Motor neuron (in vitro differentiated cells): Measurements from ENCODE around the gene GUCD1. TPM values are rescaled to one million over a fixed set of nuclear protein-coding genes. Genes with fewer than 3 reads are reported as not detected.
A peak's percentile ranks its signal among the peaks of the same experiment; 100 is the strongest.

Source experiments
- ATAC-seq, 8 experiments: fragments of 200-7000 bp; cut with Tn5 transposase; replicated peaks in 6 of 8; 2 replicates each; pipeline ENCODE4 v1.8.0; 2021; ENCODE audit warnings: mild to moderate bottlenecking in 8 of 8, moderate library complexity in 8 of 8
- H3K27ac ChIP-seq, 2 donors: fragments of 250-450 bp; sonication (Bioruptor Pico); 2 replicates each; pipeline ENCODE4 v1.9.0; 2021; ENCODE audit warnings: antibody characterized with exemption in 2 of 2, mild to moderate bottlenecking in 2 of 2, moderate library complexity in 1 of 2
- H3K4me1 ChIP-seq, 2 donors: fragments of 250-450 bp; sonication (Bioruptor Pico); replicated peaks in 1 of 2; 2 replicates each; pipeline ENCODE4 v1.6.1; 2021; ENCODE audit warnings: antibody characterized with exemption in 2 of 2, mild to moderate bottlenecking in 2 of 2, moderate library complexity in 1 of 2
- H3K4me3 ChIP-seq, 5 donors: fragments of 250-450 bp; sonication (Bioruptor Pico); 2 replicates each; pipeline ENCODE4 v1.9.0; 2021; ENCODE audit warnings: antibody characterized with exemption in 5 of 5, mild to moderate bottlenecking in 5 of 5, moderate library complexity in 4 of 5
- WGBS, 10 experiments: fragments of 450-650 bp; shearing (Covaris generic); methylation state at CpG; one replicate each; pipeline ENCODE4 v1.0.0; 2022; 5-methylcytosine and 5-hydroxymethylcytosine counted together
- in situ Hi-C, 9 experiments: fragments of 400-800 bp; cut with MboI; loops; one replicate each; pipeline ENCODE4 v1.15.0; 2021; ENCODE audit warnings: low sequenced_read_pairs in 9 of 9, low pct_unique_long_range_greater_than_20kb in 2 of 9; ENCODE audit not compliant: unreplicated experiment in 9 of 9
- total RNA-seq, 8 experiments: library from RNA; unstranded; fragments of 300-600 nt; gene quantifications; 2 replicates each; pipeline versions ENCODE4 v1.2.3 to v1.2.4, GENCODE V29; 2022

Gene GUCD1
- total RNA-seq, 8 experiments from 2014 or later = 24.1 to 96.2 (median 43.5) TPM

DNA sequence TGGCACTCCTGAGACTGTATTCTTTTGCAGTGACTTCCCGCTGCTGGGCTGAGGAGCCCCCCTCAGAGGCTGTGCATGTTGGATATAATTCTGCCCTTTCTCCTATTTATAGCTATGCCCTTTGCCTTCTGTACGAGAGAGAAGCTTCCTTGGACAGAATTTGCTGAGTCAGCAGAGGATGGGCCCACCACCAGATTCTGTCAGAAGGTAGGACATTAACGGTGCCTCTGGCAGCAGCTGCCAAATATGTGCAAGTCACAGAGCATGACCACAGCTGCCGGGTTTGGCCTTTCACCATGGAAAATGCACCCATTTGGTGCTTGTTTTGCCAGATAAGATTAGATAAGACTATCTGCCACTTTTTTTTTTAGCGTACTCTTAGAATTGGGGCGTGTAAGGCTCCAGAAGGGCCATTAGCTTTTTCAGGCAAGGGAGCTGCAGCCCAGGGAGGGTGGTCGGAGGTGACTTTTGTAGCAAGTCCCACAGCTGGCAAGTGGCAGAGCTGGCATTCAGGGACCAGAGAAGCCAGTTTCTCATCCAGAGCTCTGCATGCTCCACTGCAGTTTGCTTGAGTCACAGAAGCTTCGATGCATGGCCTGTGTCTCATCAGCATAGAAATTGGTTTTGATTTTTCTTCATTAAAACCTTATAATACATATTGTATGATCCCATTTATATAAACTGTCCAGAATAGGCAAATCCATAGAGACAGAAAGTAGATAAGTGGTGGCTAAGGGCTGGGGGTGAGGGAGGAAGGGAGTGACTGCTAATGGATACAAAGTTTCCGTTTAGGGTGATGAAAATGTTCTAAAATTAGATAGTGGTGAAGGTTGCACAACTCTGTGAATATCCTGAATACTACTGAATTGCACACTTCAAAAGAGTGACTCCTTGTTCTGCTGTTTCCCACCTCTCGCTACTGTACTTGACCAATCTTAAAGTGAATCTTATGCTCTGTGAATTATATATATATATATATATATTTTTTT, 44.0 kb downstream of the GUCD1 start:
- peaks cover 22 to 27% of the 10 kb centered on the region in 2 donors for H3K4me1 ChIP-seq
- H3K27ac ChIP-seq = no peak overlapping the region
- WGBS, 10 experiments = 0 to 100% (median 46%) methylated on average over 1 to 8 of the region's 10 CpGs; no CpG with 5 or more reads in 1 of the 10 experiments
- peak in 5 of 8 experiments; percentile 37 to 86 (median 78) for ATAC-seq
- in situ Hi-C loops = loop anchor here in 2 of 9 experiments (10.0 to 25.0 kb wide), 2 partner anchors 86 to 199 kb away; partner anchors contain the start of gene ADORA2A (in 1 of the 2)
- H3K4me3 ChIP-seq = no peak overlapping the region

DNA sequence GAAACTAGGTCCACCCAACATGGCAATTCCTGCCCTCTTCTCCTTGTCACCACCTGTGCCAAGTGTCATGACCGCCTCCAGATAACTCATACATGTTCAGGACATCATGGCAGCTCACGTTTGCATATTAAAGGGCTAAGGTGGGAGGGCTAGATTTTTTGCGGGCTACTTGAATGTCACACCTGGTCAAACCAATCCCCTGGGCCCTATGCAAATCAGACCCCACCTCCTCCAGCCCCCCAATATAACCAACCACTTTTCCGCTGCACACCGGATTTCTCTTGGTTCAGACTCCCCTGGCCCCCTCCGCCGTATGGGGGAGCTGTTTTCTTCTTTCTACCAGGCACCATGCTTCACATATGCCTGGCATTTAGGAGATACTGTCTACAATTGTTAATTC, 47.2 kb downstream of the GUCD1 start:
- peaks cover 22 to 27% of the 10 kb centered on the region in 2 donors for H3K4me1 ChIP-seq
- H3K4me3 ChIP-seq = no peak overlapping the region
- WGBS, 10 experiments = 40 to 100% (median 50%) methylated on average over 1 to 4 of the region's 7 CpGs; no CpG with 5 or more reads in 3 of the 10 experiments
- ATAC-seq = no peak
- no peak overlapping the region for H3K27ac ChIP-seq
- in situ Hi-C loops = loop anchor here in 1 of 9 experiments (25.0 kb wide), 1 partner anchor 195 kb away; no protein-coding TSS in a partner anchor

DNA sequence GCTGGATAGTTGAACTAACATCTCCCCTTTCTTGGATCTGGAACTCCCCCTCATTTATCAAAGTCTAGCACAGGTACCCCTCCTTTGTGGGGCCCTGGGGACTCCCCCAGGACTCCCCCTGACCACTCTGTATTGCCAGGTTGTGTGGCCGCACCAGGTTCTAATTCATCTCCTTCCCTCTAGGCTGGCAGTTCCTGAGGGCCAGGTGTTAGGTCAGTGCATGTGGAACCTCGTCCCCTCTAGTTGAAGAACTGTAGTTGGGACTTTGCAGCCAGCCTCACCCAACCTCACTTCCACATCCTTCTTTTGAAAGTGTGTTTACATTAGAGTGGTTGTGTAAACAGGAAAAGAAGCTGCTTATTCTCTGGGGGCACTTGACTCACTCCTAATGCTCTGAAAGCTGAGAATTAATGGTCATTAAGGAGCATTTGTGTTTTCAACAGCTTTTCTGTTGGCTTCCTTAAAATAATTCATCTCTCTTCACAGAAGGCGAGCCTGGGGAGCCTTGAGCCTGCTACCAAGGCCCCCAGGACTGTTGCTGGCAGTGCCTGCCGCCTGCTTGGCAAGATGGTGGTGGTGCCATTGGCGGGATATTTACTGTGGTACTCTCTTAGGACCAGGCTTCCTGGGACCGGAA, 48.0 kb downstream of the GUCD1 start:
- no peak overlapping the region for H3K27ac ChIP-seq
- peak in 4 of 8 experiments; percentile 54 to 80 (median 66) for ATAC-seq
- 48 to 82% (median 69%) methylated on average over 1 to 6 of the region's 6 CpGs; no CpG with 5 or more reads in 4 of the 10 experiments for WGBS, 10 experiments
- H3K4me1 ChIP-seq = peaks cover 19 to 23% of the 10 kb centered on the region in 2 donors
- in situ Hi-C loops = loop anchor here in 1 of 9 experiments (25.0 kb wide), 1 partner anchor 195 kb away; no protein-coding TSS in a partner anchor
- no peak overlapping the region for H3K4me3 ChIP-seq

DNA sequence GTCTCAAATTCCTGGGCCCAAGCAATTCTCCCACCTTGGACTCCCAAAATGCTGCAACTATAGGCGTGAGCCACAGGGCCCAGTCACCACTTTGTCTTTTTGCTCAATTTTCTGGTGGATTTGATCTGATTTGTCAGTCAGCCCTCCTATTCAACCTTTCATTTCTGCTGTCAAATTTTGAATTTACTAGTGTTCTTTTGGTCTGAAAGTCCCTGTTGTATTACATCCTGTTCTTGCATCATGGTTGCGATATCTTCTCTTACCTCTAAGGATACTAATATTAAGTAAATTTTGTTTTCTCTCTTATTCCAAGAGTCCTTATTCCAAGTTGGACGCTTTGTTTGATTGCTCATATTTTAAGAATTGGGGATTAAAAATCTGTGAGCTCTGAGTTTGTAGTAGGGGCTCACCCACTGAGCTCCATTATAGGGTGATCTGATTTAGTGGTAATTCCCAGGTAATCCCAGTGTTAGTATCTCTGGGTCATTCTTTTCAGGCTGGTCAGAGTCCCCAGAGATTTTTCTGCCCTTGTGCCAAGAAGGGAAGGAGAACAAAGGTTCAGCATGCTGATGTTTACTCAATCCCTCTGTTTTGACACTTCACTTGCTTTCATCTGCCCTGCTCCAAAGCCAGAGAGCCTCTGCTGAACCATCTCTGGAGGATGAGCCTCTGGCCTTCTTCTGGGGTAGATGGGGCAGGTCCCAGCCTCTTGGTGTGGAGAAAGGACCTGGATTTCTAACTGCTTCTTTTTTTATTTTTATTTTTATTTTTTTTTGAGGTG, 49.8 kb downstream of the GUCD1 start:
- in situ Hi-C loops = loop anchor here in 1 of 9 experiments (25.0 kb wide), 1 partner anchor 193 kb away; no protein-coding TSS in a partner anchor

DNA sequence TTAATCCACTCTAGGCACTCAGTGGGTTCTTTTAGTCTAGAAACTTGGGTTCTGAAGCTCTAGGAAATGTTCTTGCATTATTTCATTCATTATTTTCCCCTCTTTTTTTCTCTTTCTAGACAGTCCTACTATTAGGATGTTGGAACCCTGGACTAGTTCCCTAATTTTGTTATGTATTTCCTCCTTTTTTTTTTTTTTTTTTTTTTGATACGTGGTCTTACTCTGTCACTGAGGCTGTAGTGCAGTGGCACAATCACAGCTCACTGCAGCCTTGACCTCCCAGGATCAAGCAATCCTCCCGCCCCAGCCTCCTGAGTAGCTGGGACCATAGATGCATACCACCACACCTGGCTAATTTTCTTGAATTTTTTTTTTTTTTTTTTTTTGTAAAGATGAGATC, 50.4 kb downstream of the GUCD1 start:
- in situ Hi-C loops = loop anchor here in 1 of 9 experiments (25.0 kb wide), 1 partner anchor 192 kb away; no protein-coding TSS in a partner anchor
- Histone ChIP-seq H3K27ac (no peak overlapping the region), H3K4me3 (no peak overlapping the region), H3K4me1 (peaks cover 23 to 32% of the 10 kb centered on the region in 2 donors)
- ATAC-seq = no peak
- WGBS, 10 experiments = 71 to 100% (median 89%) methylated on average over 1 to 2 of the region's 2 CpGs; no CpG with 5 or more reads in 1 of the 10 experiments

More for the DNA sequence above, 49.8 kb downstream of the GUCD1 start:
- Histone ChIP-seq H3K4me1 (peaks cover 26 to 28% of the 10 kb centered on the region in 2 donors), H3K4me3 (no peak overlapping the region), H3K27ac (no peak overlapping the region)
- 63 to 96% (median 89%) methylated on average over 1 to 3 of the region's 3 CpGs for WGBS, 10 experiments
- ATAC-seq = no peak

DNA sequence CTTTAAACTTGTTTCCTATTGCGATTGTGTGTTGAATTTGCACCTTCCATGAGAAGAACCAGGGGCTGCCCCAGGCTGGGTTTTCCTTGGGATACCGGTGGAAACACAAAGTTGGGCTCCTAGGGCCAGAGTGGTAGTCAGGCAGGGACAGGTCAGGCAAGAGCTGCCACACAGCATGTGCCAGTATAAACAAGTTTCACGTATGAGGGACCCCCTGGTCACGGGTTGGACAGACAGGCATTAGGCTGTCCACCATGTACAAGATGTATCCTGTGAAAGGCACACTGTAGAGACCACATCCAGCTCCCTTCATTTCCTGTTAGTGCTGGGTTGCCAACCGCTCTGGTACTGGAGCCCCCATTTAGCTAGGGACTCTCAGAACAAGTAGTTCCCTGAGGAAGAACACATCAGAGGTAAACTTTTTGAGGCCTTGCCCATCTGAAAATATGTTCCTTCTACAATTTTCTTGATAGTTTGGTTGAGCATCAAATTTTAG, 51.0 kb downstream of the GUCD1 start:
- Histone ChIP-seq H3K4me3 (no peak overlapping the region), H3K4me1 (peaks cover 23 to 34% of the 10 kb centered on the region in 2 donors), H3K27ac (no peak overlapping the region)
- in situ Hi-C loops = loop anchor here in 1 of 9 experiments (25.0 kb wide), 1 partner anchor 192 kb away; no protein-coding TSS in a partner anchor
- no peak for ATAC-seq
- 90 to 100% (median 92%) methylated on average over 1 to 5 of the region's 5 CpGs; no CpG with 5 or more reads in 3 of the 10 experiments for WGBS, 10 experiments

DNA sequence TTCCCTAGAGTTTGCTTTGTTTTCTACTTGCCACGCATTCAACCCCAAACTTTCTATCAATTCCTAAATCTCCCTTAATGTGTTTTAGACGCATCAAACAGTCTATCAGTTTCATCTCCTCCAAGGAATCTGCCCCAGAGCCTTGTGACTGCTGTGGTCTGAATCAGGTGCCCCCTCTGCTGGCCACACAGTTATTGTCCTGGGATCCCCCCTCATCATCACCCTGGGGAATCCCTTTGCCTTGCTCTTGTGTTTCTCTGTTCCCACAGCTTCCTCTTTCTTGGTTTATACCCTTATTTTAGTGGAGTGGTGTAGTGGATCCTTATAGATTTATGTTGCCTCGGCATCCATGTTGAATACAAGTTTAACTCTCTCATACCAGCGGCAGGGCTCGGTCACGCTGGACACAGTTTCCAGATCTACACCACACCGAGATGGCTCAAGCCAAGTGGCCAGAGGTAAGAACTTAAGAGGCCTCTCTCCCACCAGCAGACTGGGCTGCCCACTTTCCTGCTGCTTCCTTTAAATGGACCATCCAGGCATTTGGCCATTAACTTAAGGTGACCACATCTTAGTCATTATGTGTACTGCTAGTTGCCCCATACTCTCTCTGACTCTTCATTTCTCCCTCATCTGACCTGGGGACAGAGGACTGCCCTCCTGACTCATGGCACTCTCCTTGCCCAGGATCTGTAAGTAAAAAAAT, 51.6 kb downstream of the GUCD1 start:
- peak in 3 of 8 experiments; percentile 78 to 86 (median 81) for ATAC-seq
- 17 to 85% (median 62%) methylated on average over 1 to 6 of the region's 7 CpGs; no CpG with 5 or more reads in 1 of the 10 experiments for WGBS, 10 experiments
- peaks cover 23 to 37% of the 10 kb centered on the region in 2 donors for H3K4me1 ChIP-seq
- no peak overlapping the region for H3K27ac ChIP-seq
- in situ Hi-C loops = loop anchor here in 1 of 9 experiments (25.0 kb wide), 1 partner anchor 191 kb away; no protein-coding TSS in a partner anchor
- no peak overlapping the region for H3K4me3 ChIP-seq

DNA sequence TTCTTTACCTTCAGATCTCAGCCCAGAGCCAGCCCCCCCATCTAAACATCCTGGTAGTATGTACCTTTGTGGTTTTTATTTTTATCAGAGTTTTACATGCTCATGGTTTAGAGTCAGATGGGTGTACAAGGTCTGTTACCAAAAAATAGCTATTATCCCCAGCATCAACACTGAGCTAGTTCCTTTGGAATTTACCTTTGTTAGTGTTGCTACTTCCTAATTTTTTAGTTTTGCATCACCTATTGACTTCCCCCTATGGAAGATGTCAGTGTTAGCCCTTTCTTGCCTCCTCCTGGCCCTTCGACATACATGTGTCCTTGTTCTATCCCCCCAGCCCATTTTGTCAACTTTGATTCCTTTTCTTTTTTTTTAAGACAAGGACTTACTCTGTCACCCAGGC, 52.4 kb downstream of the GUCD1 start:
- no peak for ATAC-seq
- in situ Hi-C loops = loop anchor here in 1 of 9 experiments (25.0 kb wide), 1 partner anchor 190 kb away; no protein-coding TSS in a partner anchor
- 60 to 100% (median 78%) methylated on average over 1 of the region's 1 CpG; no CpG with 5 or more reads in 4 of the 10 experiments for WGBS, 10 experiments

DNA sequence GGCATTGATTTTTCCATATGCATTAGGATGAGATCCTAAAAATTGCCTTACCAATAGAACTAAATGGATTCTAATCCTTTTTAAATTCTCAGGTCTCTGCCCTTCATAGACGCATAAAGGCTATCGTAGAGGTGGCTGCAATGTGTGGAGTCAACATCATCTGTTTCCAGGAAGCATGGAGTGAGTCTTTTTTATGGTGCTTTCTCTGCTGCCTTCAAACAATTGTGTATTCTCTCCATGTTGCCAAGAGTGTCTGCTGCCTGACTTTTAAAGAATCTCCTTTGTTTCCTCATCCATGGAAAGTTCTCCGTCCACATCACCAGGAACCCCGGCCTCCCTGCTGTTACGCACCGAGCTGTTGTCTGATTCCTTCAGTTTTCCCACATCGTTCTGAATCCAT, 52.9 kb downstream of the GUCD1 start:
- Histone ChIP-seq H3K4me1 (peaks cover 15 to 28% of the 10 kb centered on the region in 2 donors), H3K27ac (no peak overlapping the region), H3K4me3 (no peak overlapping the region)
- 15 to 84% (median 75%) methylated on average over 3 to 7 of the region's 7 CpGs; no CpG with 5 or more reads in 2 of the 10 experiments for WGBS, 10 experiments
- peak in 1 of 8 experiments; percentile 24 for ATAC-seq
- in situ Hi-C loops = loop anchor here in 1 of 9 experiments (25.0 kb wide), 1 partner anchor 190 kb away; no protein-coding TSS in a partner anchor

More for the DNA sequence above, 52.4 kb downstream of the GUCD1 start:
- no peak overlapping the region for H3K4me3 ChIP-seq
- H3K4me1 ChIP-seq = peaks cover 20 to 32% of the 10 kb centered on the region in 2 donors
- H3K27ac ChIP-seq = no peak overlapping the region

DNA sequence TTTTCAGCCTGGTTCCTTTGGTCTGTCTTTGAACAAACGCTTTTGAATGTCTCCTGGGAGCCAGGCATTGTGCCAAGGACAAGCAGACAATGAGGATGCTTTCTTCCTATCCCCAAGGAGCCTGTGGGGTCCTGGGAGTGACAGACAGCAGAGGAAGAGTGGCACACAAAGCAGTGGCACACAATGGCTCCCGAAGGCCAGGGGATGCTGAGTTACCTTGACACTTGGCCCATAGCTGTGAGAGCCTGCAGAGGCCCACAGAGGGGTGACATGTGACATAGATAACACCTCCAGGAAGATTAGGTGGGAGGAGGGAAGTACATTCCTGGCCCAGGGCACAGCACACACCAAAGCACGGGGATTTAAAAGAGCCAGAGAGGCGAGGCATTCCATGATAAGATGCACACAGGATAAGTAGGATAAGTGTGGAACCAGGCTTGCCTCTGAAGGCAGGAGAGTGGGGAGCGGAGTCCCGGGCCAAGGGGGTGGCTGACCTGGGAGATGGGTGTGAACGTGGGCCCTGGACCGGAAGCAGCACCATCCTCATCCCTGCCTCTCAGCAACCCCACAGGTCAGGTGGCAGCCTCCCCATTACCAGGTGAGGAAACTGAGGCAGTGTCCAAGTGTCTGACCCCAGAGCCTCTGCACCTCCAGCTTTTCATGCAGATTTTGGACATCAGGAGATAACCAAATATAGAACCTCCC, 53.5 kb downstream of the GUCD1 start:
- in situ Hi-C loops = loop anchor here in 1 of 9 experiments (25.0 kb wide), 1 partner anchor 189 kb away; no protein-coding TSS in a partner anchor
- H3K27ac ChIP-seq = no peak overlapping the region
- H3K4me1 ChIP-seq = peaks cover 14 to 22% of the 10 kb centered on the region in 2 donors
- H3K4me3 ChIP-seq = no peak overlapping the region
- ATAC-seq = peak in 3 of 8 experiments; percentile 38 to 82 (median 64)
- 20 to 61% (median 45%) methylated on average over 1 to 4 of the region's 8 CpGs; no CpG with 5 or more reads in 4 of the 10 experiments for WGBS, 10 experiments
